Measurements from ENCODE around the gene BCAT1.
"Not testable (repeated sequence)": the region's sequence is repeated elsewhere in the genome, so short reads cannot be mapped to it uniquely, and the experiment has no call there.

The BCAT1 gene

GRCh38 chr12:24815114-24815423, 133.8 kb downstream of the BCAT1 start:
- no peak overlapping the region for H3K27ac ChIP-seq (ENCODE audit: low read length, poor library complexity, severe bottlenecking)
- H3K9me3 ChIP-seq (ENCODE audit: control insufficient read depth, low read length): no peaks in the 10 kb centered on the region
- H2AFZ ChIP-seq (ENCODE audit: low read depth, low read length): no peak overlapping the region
- no peak overlapping the region for H2BK120ac ChIP-seq (ENCODE audit: low read depth, low read length)
- no peak overlapping the region for H4K8ac ChIP-seq (ENCODE audit: low read length)
- no peak overlapping the region for H2BK15ac ChIP-seq (ENCODE audit: low read depth, poor library complexity, severe bottlenecking)
- H3K4me3 ChIP-seq (ENCODE audit: insufficient read depth in 1 of 2, low read depth in 1 of 2, low read length in 2 of 2): no peak overlapping the region
- no peak overlapping the region for H3K4ac ChIP-seq (ENCODE audit: low read depth in 1 of 2, low read length in 2 of 2)
- H3K4me1 ChIP-seq (ENCODE audit: control insufficient read depth, insufficient read depth, low read depth, low read length): no peaks in the 10 kb centered on the region
- no peak overlapping the region for H3K23ac ChIP-seq (ENCODE audit: low read length in 2 of 2)
- H4K91ac ChIP-seq (ENCODE audit: low read length): no peak overlapping the region
- H3K4me2 ChIP-seq (ENCODE audit: low read length, poor library complexity, severe bottlenecking): no peak overlapping the region
- DNase-seq: no peak
- no peak overlapping the region for H2AK5ac ChIP-seq (ENCODE audit: low read length, severe bottlenecking)
- H3K79me1 ChIP-seq (replicated peaks; ENCODE audit: low read length, poor library complexity, severe bottlenecking): no peaks in the 10 kb centered on the region
- no peak overlapping the region for H2BK5ac ChIP-seq (ENCODE audit: low read depth, low read length, poor library complexity, severe bottlenecking)
- peaks cover 7 to 22% of the 10 kb centered on the region in 2 experiments for H3K36me3 ChIP-seq (ENCODE audit: control insufficient read depth in 1 of 2, insufficient read depth in 2 of 2, low read depth in 1 of 2, low read length in 2 of 2)
- H2BK12ac ChIP-seq (ENCODE audit: low read length in 2 of 2): no peak overlapping the region
- H3K27me3 ChIP-seq (ENCODE audit: control insufficient read depth in 1 of 2, insufficient read depth in 1 of 2, low read length in 2 of 2): no peaks in the 10 kb centered on the region
- no peak overlapping the region for H3K18ac ChIP-seq (ENCODE audit: low read depth in 1 of 2, low read length in 2 of 2)
- no peak overlapping the region for H3K9ac ChIP-seq (ENCODE audit: low read length)
- WGBS: 100% methylated on average over 1 of the region's 1 CpG
- H3K14ac ChIP-seq (ENCODE audit: low read length in 2 of 2): no peak overlapping the region

GRCh38 chr12:24814379-24815113, 134.4 kb downstream of the BCAT1 start:
- H3K4ac ChIP-seq (ENCODE audit: low read depth in 1 of 2, low read length in 2 of 2): no peak overlapping the region
- no peak overlapping the region for H3K27ac ChIP-seq (ENCODE audit: low read length, poor library complexity, severe bottlenecking)
- no peak overlapping the region for H2BK12ac ChIP-seq (ENCODE audit: low read length in 2 of 2)
- no peak overlapping the region for H2BK5ac ChIP-seq (ENCODE audit: low read depth, low read length, poor library complexity, severe bottlenecking)
- H3K27me3 ChIP-seq (ENCODE audit: control insufficient read depth in 1 of 2, insufficient read depth in 1 of 2, low read length in 2 of 2): no peaks in the 10 kb centered on the region
- no peak overlapping the region for H3K9ac ChIP-seq (ENCODE audit: low read length)
- no peak overlapping the region for H4K8ac ChIP-seq (ENCODE audit: low read length)
- H2BK15ac ChIP-seq (ENCODE audit: low read depth, poor library complexity, severe bottlenecking): no peak overlapping the region
- no peak overlapping the region for H3K23ac ChIP-seq (ENCODE audit: low read length in 2 of 2)
- H3K4me1 ChIP-seq (ENCODE audit: control insufficient read depth, insufficient read depth, low read depth, low read length): no peaks in the 10 kb centered on the region
- H3K9me3 ChIP-seq (ENCODE audit: control insufficient read depth, low read length): no peaks in the 10 kb centered on the region
- peaks cover 7 to 22% of the 10 kb centered on the region in 2 experiments for H3K36me3 ChIP-seq (ENCODE audit: control insufficient read depth in 1 of 2, insufficient read depth in 2 of 2, low read depth in 1 of 2, low read length in 2 of 2)
- H3K14ac ChIP-seq (ENCODE audit: low read length in 2 of 2): no peak overlapping the region
- WGBS: 100% methylated on average over 2 of the region's 2 CpGs
- no peak overlapping the region for H2AK5ac ChIP-seq (ENCODE audit: low read length, severe bottlenecking)
- H3K18ac ChIP-seq (ENCODE audit: low read depth in 1 of 2, low read length in 2 of 2): no peak overlapping the region
- no peak overlapping the region for H2BK120ac ChIP-seq (ENCODE audit: low read depth, low read length)
- H4K91ac ChIP-seq (ENCODE audit: low read length): no peak overlapping the region
- DNase-seq: no peak
- H2AFZ ChIP-seq (ENCODE audit: low read depth, low read length): no peak overlapping the region
- H3K4me2 ChIP-seq (ENCODE audit: low read length, poor library complexity, severe bottlenecking): no peak overlapping the region
- H3K4me3 ChIP-seq (ENCODE audit: insufficient read depth in 1 of 2, low read depth in 1 of 2, low read length in 2 of 2): no peak overlapping the region
- H3K79me1 ChIP-seq (replicated peaks; ENCODE audit: low read length, poor library complexity, severe bottlenecking): no peaks in the 10 kb centered on the region

- Histone ChIP-seq H2BK12ac (ENCODE audit: low read length in 2 of 2) (no peak overlapping the region), H4K8ac (ENCODE audit: low read length) (no peak overlapping the region), H3K23ac (ENCODE audit: low read length in 2 of 2) (no peak overlapping the region), H3K27ac (ENCODE audit: low read length, poor library complexity, severe bottlenecking) (no peak overlapping the region), H3K14ac (ENCODE audit: low read length in 2 of 2) (no peak overlapping the region), H4K91ac (ENCODE audit: low read length) (no peak overlapping the region), H2BK5ac (ENCODE audit: low read depth, low read length, poor library complexity, severe bottlenecking) (no peak overlapping the region), H3K4ac (ENCODE audit: low read depth in 1 of 2, low read length in 2 of 2) (no peak overlapping the region), H3K4me2 (ENCODE audit: low read length, poor library complexity, severe bottlenecking) (no peak overlapping the region), H2BK15ac (ENCODE audit: low read depth, poor library complexity, severe bottlenecking) (no peak overlapping the region), H3K4me3 (ENCODE audit: insufficient read depth in 1 of 2, low read depth in 1 of 2, low read length in 2 of 2) (no peak overlapping the region), H3K18ac (ENCODE audit: low read depth in 1 of 2, low read length in 2 of 2) (no peak overlapping the region), H2AK5ac (ENCODE audit: low read length, severe bottlenecking) (no peak overlapping the region), H3K9ac (ENCODE audit: low read length) (no peak overlapping the region), H3K9me3 (ENCODE audit: control insufficient read depth, low read length) (no peaks in the 10 kb centered on the region), H3K36me3 (ENCODE audit: control insufficient read depth in 1 of 2, insufficient read depth in 2 of 2, low read depth in 1 of 2, low read length in 2 of 2) (peaks cover 0 to 7% of the 10 kb centered on the region in 2 experiments), H3K4me1 (ENCODE audit: control insufficient read depth, insufficient read depth, low read depth, low read length) (no peaks in the 10 kb centered on the region), H3K79me1 (replicated peaks; ENCODE audit: low read length, poor library complexity, severe bottlenecking) (no peaks in the 10 kb centered on the region), H2BK120ac (ENCODE audit: low read depth, low read length) (no peak overlapping the region), H2AFZ (ENCODE audit: low read depth, low read length) (no peak overlapping the region), H3K27me3 (ENCODE audit: control insufficient read depth in 1 of 2, insufficient read depth in 1 of 2, low read length in 2 of 2) (no peaks in the 10 kb centered on the region)
- WGBS: 96% methylated on average over 5 of the region's 5 CpGs
- no peak for DNase-seq
Observed at GRCh38 chr12:24810378-24810777, 138.5 kb downstream of the BCAT1 start.

- not testable (repeated sequence) for H2BK15ac ChIP-seq (ENCODE audit: low read depth, poor library complexity, severe bottlenecking); H3K9me3 ChIP-seq (ENCODE audit: control insufficient read depth, low read length); H2BK5ac ChIP-seq (ENCODE audit: low read depth, low read length, poor library complexity, severe bottlenecking); H3K27ac ChIP-seq (ENCODE audit: low read length, poor library complexity, severe bottlenecking); H3K36me3 ChIP-seq (ENCODE audit: control insufficient read depth in 1 of 2, insufficient read depth in 2 of 2, low read depth in 1 of 2, low read length in 2 of 2); H3K4me2 ChIP-seq (ENCODE audit: low read length, poor library complexity, severe bottlenecking); H3K4me3 ChIP-seq (ENCODE audit: insufficient read depth in 1 of 2, low read depth in 1 of 2, low read length in 2 of 2); H2BK12ac ChIP-seq (ENCODE audit: low read length in 2 of 2); H2AFZ ChIP-seq (ENCODE audit: low read depth, low read length); H2BK120ac ChIP-seq (ENCODE audit: low read depth, low read length); H4K91ac ChIP-seq (ENCODE audit: low read length); DNase-seq; H4K8ac ChIP-seq (ENCODE audit: low read length); H3K14ac ChIP-seq (ENCODE audit: low read length in 2 of 2); H3K4me1 ChIP-seq (ENCODE audit: control insufficient read depth, insufficient read depth, low read depth, low read length); H3K23ac ChIP-seq (ENCODE audit: low read length in 2 of 2); H2AK5ac ChIP-seq (ENCODE audit: low read length, severe bottlenecking); H3K9ac ChIP-seq (ENCODE audit: low read length); H3K27me3 ChIP-seq (ENCODE audit: control insufficient read depth in 1 of 2, insufficient read depth in 1 of 2, low read length in 2 of 2); H3K4ac ChIP-seq (ENCODE audit: low read depth in 1 of 2, low read length in 2 of 2); H3K18ac ChIP-seq (ENCODE audit: low read depth in 1 of 2, low read length in 2 of 2); H3K79me1 ChIP-seq (replicated peaks; ENCODE audit: low read length, poor library complexity, severe bottlenecking)
- WGBS: 98% methylated on average over 1 of the region's 1 CpG
Observed at GRCh38 chr12:24809306-24809705, 139.6 kb downstream of the BCAT1 start.

Data from mesenchymal stem cell (in vitro differentiated cells and primary cell).